ENCODE results near the gene ARRDC2. TPM values are rescaled to one million over a fixed set of nuclear protein-coding genes. Genes with fewer than 3 reads are reported as not detected.
A peak's percentile ranks its signal among the peaks of the same experiment; 100 is the strongest.

ARRDC2 gene
- total RNA-seq, 1 donor from 2014 or later: 19.1 TPM

DNA sequence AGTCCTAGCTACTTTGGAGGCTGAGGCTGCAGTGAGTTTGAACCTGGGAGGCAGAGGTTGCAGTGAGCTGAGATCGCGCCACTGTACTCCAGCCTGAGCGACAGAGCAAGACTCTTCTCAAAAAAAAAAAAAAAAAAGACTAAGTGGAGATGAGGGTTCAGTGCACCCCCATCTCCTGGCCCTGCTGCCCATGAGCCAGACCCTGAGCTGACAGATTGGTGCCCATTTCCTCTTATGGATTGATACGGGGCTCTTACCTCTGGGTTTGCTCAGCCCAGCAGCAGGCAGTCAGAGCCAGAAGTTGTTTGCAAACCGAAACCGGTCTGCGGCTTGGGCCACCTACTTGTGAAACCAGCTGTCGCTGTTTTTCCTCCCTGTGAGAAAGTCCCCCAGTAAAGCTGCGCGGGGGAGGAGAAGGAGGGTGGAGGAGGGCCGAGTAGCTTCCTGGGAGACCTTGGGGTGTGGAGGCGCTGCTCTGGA, 36.9 kb downstream of the ARRDC2 start:
- peak; percentile 75 for ATAC-seq (ENCODE audit: poor library complexity)
- intact Hi-C loops (cut with DNase I): no loop called here

DNA sequence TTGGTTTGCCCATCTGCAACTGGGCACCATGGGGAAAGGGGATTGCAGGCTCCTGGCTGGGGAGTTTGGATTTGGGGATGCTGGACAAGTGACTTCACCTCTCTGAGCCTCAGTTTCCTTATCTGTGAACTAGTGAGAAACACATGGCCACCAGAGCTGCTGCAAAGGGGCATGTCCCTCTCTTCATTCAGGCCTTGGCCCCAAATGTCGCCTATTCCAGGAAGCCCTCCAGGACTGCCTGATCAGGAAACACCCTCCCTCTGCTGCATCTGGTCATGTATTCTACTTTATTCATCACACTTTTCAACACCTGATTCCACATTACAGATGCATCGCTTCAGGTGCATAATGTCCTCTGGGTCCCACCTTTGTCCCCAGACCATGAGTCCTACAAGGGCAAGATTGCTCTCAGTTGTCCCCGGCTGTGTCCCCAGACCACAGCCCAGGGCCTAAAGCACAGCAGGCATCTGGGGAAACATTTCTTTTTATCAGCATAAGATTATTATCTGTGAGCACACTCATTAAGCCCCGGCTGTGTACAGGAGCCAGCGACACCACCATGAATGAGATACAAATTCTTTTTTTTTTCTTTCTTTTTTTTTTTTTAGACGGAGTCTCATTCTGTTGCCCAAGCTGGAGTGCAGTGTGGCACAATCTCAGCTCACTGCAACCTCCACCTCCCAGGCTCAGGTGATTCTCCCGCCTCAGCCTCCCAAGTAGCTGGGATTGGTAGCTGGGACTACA, 37.5 kb downstream of the ARRDC2 start:
- no peak for ATAC-seq (ENCODE audit: poor library complexity)
- DNase-seq: no peak
- intact Hi-C loops (cut with DNase I): no loop called here

More for the DNA sequence above, 36.9 kb downstream of the ARRDC2 start:
- DNase-seq: peak; percentile 84

DNA sequence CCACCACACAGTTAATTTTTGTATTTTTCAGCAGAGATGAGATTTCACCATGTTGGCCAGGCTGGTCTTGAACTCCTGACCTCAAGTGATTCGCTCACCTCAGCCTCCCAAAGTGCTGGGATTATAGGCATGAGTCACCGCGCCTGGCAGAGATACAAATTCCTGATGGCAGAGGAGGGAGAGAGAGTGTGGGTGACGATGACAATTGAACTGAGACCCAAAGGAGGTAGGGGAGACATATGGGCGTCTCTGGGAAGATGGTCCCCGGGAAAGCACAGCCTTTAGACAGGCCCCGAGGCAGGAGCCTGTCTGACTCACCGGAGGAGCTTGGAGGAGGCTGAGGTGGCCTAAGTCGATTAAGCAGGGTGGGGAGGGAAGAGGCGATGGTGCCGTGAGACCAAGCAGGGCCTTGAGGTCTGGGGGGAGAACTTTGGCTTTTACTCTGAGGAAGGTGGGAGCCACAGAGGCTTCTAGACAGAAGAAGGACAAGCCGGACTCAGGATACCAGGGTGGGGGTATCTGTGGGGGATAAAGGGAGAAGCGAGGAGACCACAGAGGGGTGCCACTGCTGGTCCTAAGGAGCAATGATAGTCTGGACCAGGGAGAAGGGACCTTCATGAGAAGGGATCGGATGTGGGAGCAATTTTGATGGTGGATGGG, 38.2 kb downstream of the ARRDC2 start:
- intact Hi-C loops (cut with DNase I): no loop called here
- DNase-seq (no peak), ATAC-seq (ENCODE audit: poor library complexity) (no peak)

DNA sequence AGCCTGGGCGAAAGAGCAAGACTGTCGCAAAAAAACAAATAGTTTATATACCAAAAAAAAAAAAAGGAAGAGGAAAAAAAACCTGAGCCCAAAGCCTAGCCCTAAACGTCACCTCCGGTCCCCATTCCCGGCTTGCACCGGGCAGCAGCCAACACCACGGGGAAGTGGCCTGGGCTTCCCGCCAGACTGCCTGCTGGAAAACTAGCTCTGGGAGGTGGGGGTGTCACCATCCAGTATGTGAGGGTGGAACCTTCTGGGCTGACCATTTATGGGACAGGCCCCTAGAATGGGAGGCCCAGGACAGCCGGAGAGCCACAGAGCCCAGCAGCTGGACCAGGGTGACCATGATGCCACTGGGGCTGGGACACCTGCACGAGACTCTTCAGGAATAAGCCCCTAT, 41.4 kb downstream of the ARRDC2 start:
- intact Hi-C loops (cut with DNase I): no loop called here
- peak; percentile 89 for ATAC-seq (ENCODE audit: poor library complexity)
- peak; percentile 97 for DNase-seq

DNA sequence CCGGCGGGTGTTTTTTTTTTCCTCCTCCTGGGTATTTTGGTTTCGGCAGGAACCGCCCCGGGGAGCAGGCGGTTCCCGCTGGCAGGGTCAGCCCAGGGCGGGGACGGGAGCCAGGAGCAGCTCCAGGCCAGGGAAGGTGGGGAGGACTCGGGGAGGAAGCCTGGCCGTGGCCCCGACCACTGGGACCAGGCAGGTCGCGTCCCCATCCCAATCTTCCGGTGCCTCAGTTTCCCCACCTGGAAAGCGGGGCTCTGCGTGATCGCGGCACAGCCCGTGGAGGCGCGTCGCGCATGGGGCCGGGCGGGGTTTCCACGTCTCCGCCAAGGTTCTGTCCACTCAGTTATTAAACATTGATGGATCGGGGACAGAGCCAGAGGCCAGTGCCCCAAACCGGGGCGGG, 43.9 kb downstream of the ARRDC2 start:
- intact Hi-C loops (cut with DNase I): loop anchor here (5.0 to 10.0 kb wide), 2 partner anchors 35 to 107 kb away; no protein-coding TSS in a partner anchor
- ATAC-seq (ENCODE audit: poor library complexity) (peak; percentile 68), DNase-seq (peak; percentile 70)

DNA sequence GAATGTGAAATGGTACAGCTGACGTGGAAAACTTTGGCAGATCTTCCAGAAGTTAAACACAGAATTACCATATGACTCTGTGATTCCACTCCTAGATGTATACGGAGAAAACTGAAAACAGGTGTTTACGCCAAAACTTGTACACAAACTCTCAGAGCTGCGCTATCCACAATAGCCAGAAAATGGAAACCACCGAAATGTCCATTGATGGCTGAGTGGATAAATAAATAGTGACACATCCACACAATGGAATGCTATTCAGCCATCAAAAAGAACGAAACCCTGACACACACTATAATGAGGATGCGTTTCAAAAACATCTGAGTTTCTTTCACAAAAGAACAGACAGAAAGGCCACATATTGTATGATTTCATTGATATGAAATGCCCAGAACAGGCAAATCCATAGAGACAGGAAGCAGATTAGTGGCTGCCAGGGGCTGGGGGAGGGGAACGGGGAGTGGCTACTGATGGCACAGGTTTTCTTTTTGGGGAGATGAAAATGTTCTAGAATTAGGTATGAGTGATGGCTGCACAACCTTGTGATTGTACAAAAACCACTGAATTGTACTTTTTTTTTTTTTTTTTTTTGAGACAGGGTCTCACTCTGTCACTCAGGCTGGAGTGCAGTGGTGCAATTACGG, 45.7 kb downstream of the ARRDC2 start:
- DNase-seq: no peak
- ATAC-seq (ENCODE audit: poor library complexity): no peak
- intact Hi-C loops (cut with DNase I): loop anchor here (5.0 to 10.0 kb wide), 2 partner anchors 36 to 109 kb away; no protein-coding TSS in a partner anchor

DNA sequence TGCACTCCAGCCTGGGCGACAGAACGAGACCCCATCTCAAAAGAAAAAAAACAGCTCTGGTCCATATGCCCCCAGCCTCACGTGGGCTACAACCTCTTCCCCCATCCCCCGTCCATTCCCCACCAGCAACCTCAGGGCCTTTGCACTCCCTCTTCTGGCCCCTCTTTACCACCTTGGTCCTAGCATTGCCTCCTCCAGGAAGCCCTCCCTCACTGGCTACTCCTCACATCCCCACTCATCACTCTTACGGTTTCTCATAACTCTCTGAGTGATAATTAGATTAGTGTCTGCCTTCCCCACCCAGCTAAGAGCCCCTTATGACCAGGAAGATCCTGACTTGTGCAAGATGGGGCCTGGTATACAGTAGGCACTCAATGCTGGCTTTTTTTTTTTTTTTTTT, 48.0 kb downstream of the ARRDC2 start:
- no peak for DNase-seq
- intact Hi-C loops (cut with DNase I): loop anchor here (10.0 kb wide), 1 partner anchor 111 kb away; no protein-coding TSS in a partner anchor
- ATAC-seq (ENCODE audit: poor library complexity): no peak

DNA sequence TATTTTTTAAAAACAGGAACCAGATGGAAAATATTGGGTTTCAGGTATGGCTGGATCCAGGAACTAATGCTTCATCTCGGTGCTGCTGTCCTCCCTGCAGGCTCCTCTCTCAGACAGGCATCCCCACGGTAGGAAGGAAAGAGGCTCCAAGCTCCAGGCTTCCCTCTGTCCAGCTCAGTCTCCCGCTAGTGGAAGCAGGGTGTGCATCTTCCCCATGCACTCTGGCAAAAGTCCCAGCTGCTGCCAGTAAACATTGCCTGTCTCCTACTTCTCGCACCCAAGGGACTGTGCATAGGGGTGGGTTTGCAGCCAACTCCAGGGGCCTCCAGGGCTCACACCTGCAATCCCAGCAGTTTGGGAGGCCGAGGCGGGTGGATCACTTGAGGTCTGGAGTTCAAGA, 49.6 kb downstream of the ARRDC2 start:
- DNase-seq (peak; percentile 67), ATAC-seq (ENCODE audit: poor library complexity) (peak; percentile 59)
- intact Hi-C loops (cut with DNase I): loop anchor here (10.0 kb wide), 1 partner anchor 113 kb away; no protein-coding TSS in a partner anchor

DNA sequence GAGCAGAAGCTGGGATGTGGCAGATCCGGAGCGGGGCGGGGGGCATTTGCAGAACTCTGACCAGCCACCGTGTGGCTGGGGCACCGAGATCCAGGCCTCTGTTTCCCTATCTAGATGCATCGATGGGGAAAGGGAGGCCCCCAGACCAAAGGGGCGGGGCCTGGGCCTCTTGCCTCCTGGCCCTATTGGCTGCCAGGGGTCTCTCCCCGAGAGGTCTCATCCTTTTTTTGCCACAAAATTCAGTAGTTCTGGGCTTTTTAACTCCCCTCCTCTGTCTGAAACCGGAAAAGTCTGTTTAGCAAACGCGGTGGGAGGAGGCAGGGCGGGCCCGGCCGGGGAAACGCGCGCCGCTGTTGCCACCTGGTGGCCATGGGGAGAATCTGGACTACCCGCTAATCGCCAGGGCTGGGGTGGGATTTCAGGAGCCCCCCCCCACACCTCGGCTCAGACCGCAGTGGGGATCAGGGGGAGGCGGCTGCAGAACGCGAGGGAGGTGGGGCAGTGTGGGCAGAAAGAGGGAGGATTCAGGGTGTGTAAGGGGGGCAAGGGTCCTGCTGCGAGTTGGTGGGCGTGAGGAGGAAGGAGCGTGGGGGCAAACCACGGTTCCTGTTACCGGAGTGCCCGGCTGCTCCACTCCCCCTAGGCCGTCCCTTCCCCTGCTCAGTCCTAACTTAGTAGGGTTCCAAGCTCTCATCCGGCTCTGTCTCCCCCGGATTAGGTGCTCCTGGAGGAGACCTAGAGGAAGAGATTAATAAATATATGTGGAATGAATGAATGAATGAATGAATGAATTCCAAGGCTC, 50.4 kb downstream of the ARRDC2 start:
- DNase-seq (peak; percentile 87), ATAC-seq (ENCODE audit: poor library complexity) (peak; percentile 95)
- intact Hi-C loops (cut with DNase I): loop anchor here (1.0 to 10.0 kb wide), 2 partner anchors 51 to 114 kb away; no protein-coding TSS in a partner anchor

DNA sequence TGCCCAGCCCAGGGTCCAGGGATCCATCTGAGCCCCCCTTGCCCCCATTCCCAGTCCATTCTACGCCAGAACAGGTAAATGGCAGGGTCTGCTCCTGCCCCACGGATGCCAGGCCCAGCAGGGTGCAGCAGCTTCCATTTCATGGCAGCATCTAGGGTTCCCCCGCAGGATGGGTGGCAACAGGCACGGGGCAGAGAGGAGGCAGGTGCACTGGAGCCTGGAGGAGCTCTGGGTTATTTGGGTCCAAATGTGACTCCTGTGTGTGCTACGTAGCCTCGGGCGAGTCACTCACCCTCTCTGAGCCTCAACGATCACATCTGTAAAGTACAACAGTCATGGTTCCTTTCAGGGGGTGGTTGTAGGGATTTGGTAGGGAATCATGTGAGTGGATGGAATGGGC, 51.3 kb downstream of the ARRDC2 start:
- intact Hi-C loops (cut with DNase I): loop anchor here (10.0 kb wide), 1 partner anchor 114 kb away; no protein-coding TSS in a partner anchor
- no peak for DNase-seq
- ATAC-seq (ENCODE audit: poor library complexity): no peak

DNA sequence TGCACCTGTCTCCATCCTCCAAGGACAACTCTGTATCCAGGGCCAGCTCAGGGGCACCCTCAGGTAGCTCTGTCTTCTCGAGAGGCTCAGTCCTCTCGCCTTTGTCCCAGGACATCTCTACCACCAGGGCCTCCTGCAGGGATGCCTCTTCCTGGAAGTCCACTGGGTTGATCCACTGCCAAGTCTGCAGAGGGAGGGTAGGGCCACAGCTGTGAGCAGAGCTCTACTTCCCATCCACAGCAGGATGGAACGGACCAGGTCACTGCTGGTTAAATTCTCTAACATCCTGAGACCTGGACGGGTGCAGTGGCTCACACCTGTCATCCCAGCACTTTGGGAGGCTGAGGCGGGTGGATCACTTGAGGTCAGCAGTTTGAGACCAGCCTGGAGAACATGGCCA, 51.9 kb downstream of the ARRDC2 start:
- ATAC-seq (ENCODE audit: poor library complexity): no peak
- DNase-seq: no peak
- intact Hi-C loops (cut with DNase I): loop anchor here (10.0 kb wide), 1 partner anchor 115 kb away; no protein-coding TSS in a partner anchor

DNA sequence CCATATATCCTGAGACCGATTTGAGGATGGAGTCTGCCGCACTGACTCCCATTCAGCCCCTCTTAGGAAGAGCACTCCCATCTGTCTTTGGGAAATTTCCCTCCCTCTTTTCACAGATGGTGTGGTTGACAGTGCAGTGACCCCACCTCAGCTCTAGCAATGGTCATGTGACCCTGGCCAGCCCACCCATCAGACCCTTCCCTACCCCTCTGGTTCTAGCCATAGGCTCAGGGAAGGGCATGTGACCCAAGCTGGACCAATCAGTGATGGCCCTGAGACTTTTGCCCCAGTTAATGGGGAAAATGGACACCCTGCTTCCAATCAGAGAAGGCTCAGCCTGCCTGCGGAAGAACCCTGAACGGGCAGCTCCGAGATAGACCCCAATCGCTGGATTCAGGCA, 52.5 kb downstream of the ARRDC2 start:
- intact Hi-C loops (cut with DNase I): no loop called here
- DNase-seq (no peak), ATAC-seq (ENCODE audit: poor library complexity) (no peak)

DNA sequence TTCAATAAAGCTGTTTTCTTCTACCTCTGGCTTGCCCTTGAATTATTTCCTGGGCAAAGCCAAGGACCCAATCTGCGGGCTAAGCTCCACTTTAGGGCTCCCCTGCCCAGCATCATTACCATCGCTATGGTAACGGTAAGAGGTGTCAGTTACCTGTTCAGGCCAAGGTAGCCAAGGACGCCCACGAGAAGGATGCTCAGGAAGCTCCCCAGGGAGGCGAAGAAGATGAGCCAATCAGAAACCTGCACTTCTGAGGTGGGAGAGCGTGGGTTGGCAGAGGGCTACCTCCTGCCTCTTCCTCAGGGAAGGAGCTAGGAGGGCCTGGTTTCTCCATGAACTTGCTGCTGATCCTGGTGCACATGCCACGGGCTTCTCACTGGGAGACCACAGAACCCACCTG, 54.1 kb downstream of the ARRDC2 start:
- ATAC-seq (ENCODE audit: poor library complexity) (no peak), DNase-seq (no peak)
- intact Hi-C loops (cut with DNase I): no loop called here

DNA sequence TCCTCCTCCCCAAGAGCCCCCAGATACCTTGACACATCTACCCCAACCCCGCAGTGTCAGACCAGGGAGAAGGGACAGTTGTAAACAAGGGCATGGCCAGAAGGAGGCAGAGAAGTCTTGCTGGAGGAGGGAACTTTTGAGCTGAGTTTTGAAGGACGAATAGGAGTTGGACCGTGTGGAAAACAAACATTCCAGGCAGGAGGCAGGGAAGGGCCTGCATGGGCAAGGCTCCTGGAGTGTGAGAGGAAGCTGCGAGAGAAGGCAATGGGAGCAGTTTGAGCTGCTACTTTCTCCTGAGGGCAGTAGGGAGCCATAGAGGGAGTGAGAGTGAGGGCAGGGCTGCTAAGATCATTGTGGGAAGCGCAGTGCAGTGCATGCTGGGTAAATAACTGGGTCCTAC, 55.5 kb downstream of the ARRDC2 start:
- intact Hi-C loops (cut with DNase I): no loop called here

More for the DNA sequence above, 55.5 kb downstream of the ARRDC2 start:
- ATAC-seq (ENCODE audit: poor library complexity) (no peak), DNase-seq (no peak)

Other genes starting within 250 kb of the ARRDC2 start
- gene B3GNT3, start 213.0 kb upstream of the ARRDC2 start, total RNA-seq: not detected
- gene INSL3, start 186.7 kb upstream of the ARRDC2 start, total RNA-seq: not detected
- 1.5 TPM for gene JAK3, start 160.2 kb upstream of the ARRDC2 start, total RNA-seq
- gene RPL18A, start 148.3 kb upstream of the ARRDC2 start, total RNA-seq: 723 TPM
- not detected for gene SLC5A5, start 136.2 kb upstream of the ARRDC2 start, total RNA-seq
- 84.4 TPM for gene CCDC124, start 75.2 kb upstream of the ARRDC2 start, total RNA-seq
- not detected for gene KCNN1, start 41.1 kb upstream of the ARRDC2 start, total RNA-seq
- 0.75 TPM for gene IL12RB1, start 78.8 kb downstream of the ARRDC2 start, total RNA-seq
- 4.9 TPM for gene MAST3, start 89.6 kb downstream of the ARRDC2 start, total RNA-seq
- gene PIK3R2, start 145.0 kb downstream of the ARRDC2 start, total RNA-seq: 20.8 TPM
- 23.1 TPM for gene IFI30, start 165.6 kb downstream of the ARRDC2 start, total RNA-seq
- 9.4 TPM for gene MPV17L2, start 185.0 kb downstream of the ARRDC2 start, total RNA-seq
- gene RAB3A, start 195.9 kb downstream of the ARRDC2 start, total RNA-seq: 26.7 TPM
- gene PDE4C, start 218.3 kb downstream of the ARRDC2 start, total RNA-seq: 1.8 TPM

Data from Right ventricle myocardium superior (tissue), 1 donor.